Esophagus squamous epithelium (tissue), 5 donors: ENCODE data around the gene CSAD. TPM values are rescaled to one million over a fixed set of nuclear protein-coding genes. Genes with fewer than 3 reads are reported as not detected.
"Not testable (repeated sequence)": the region's sequence is repeated elsewhere in the genome, so short reads cannot be mapped to it uniquely, and the experiment has no call there.

Experiments
- DNase-seq: peaks from one replicate; lab custom pipeline; 2025; lab: John Stamatoyannopoulos, UW
- H3K27ac ChIP-seq, 4 donors: fragments of 200-600 bp; sonication (generic); one replicate each; pipeline ENCODE4 v1.5.1; 2016 to 2019; ENCODE audit warnings: mild to moderate bottlenecking in 1 of 4
- H3K27me3 ChIP-seq, 4 donors: fragments of 200-600 bp; sonication (generic); 1 replicate in 3 of 4; 2 replicates in 1 of 4; pipeline versions ENCODE4 v1.5.1 to v1.6.0; 2017 to 2021; ENCODE audit warnings: antibody characterized with exemption in 1 of 4
- H3K36me3 ChIP-seq, 3 donors: fragments of 200-600 bp; sonication (generic); one replicate each; pipeline ENCODE4 v1.5.1; 2016 to 2019
- H3K4me1 ChIP-seq, 3 donors: fragments of 200-600 bp; sonication (generic); one replicate each; pipeline ENCODE4 v1.5.1; 2017 to 2019
- H3K4me3 ChIP-seq, 4 donors: fragments of 200-600 bp; sonication (generic); 1 replicate in 3 of 4; 2 replicates in 1 of 4; pipeline ENCODE4 v1.5.1; 2016 to 2019; ENCODE audit warnings: mild to moderate bottlenecking in 2 of 4, moderate library complexity in 1 of 4
- H3K9me3 ChIP-seq, 3 donors: fragments of 200-600 bp; sonication (generic); one replicate each; pipeline ENCODE4 v1.5.1; 2016 to 2019
- POLR2A ChIP-seq, 4 donors: fragments of 450-650 bp; IDR thresholded peaks; one replicate each; pipeline ENCODE4 v1.6.1; 2017; ENCODE audit warnings: antibody characterized with exemption in 4 of 4, mild to moderate bottlenecking in 4 of 4, moderate library complexity in 3 of 4
- WGBS, 2 donors: methylation state at CpG; one replicate each; pipeline ENCODE4 v1.1.5; 2018; 5-methylcytosine and 5-hydroxymethylcytosine counted together
- intact Hi-C: fragments of 100-400 bp; cut with DNase I; formaldehyde crosslinking; loops from one replicate; pipeline ENCODE4 v1.15.0; 2022
- total RNA-seq, 4 donors: library from RNA; depleted of rRNA; stranded (reverse); fragments of >200 nt; gene quantifications; one replicate each; pipeline ENCODE4 v1.1.0, GENCODE V29; 2016
- TF ChIP-seq, protein P1 (sequence below), 6 experiments: fragments of 450-650 bp in 4 of 6; fragments of 200-600 bp in 2 of 6; sonication (generic) in 2 of 6; IDR thresholded peaks; one replicate each; pipeline ENCODE4 v1.5.1; 2016 to 2019; ENCODE audit warnings: antibody characterized with exemption in 6 of 6, mild to moderate bottlenecking in 4 of 6, moderate library complexity in 4 of 6
- donor health status: DM: yes; HTN: yes; CAD: no.

Gene CSAD
- total RNA-seq, 4 donors from 2014 or later = 11.4 to 30.5 (median 15.7) TPM

DNA sequence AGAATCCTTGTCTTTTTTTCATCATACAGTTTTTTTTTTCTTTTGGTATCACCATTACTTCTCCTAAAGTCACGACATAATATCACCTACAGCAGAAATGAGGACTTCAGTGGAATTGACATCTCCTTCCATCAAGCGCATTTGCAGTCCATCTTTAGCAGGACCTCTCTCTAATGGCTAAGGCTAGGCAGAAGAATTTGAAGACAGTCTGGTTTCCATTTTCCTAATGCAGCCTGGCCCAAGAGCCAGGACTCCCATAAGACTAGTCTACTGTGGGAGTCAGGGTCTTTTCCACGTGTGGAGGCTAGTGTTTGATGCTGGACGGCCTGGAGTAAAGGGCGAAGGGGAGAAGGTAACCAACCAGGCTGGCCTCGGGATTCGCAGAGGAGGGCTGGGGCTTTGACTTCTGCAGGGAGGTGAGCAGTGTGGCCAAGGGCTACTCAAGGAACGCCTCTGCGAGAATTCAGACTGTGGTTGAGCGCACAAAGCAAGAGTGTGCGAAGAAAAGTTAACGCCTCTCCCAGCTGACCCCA is 972 bp downstream of the CSAD start:
- peak overlapping the region; percentile 95 to 97 (median 96) for H3K27ac ChIP-seq
- DNase-seq = no peak
- H3K9me3 ChIP-seq = no peaks in the 10 kb centered on the region
- 13 to 14% methylated on average over 12 of the region's 12 CpGs for WGBS, 2 donors
- no peaks in the 10 kb centered on the region for H3K27me3 ChIP-seq
- peak overlapping the region; percentile 69 to 91 (median 80) for H3K4me3 ChIP-seq
- peaks cover 20 to 59% (median 31%) of the 10 kb centered on the region in 3 donors for H3K4me1 ChIP-seq
- H3K36me3 ChIP-seq = peaks cover 10 to 30% (median 12%) of the 10 kb centered on the region in 3 donors
- intact Hi-C loops = no loop called here
- TF ChIP-seq, protein P1, sequence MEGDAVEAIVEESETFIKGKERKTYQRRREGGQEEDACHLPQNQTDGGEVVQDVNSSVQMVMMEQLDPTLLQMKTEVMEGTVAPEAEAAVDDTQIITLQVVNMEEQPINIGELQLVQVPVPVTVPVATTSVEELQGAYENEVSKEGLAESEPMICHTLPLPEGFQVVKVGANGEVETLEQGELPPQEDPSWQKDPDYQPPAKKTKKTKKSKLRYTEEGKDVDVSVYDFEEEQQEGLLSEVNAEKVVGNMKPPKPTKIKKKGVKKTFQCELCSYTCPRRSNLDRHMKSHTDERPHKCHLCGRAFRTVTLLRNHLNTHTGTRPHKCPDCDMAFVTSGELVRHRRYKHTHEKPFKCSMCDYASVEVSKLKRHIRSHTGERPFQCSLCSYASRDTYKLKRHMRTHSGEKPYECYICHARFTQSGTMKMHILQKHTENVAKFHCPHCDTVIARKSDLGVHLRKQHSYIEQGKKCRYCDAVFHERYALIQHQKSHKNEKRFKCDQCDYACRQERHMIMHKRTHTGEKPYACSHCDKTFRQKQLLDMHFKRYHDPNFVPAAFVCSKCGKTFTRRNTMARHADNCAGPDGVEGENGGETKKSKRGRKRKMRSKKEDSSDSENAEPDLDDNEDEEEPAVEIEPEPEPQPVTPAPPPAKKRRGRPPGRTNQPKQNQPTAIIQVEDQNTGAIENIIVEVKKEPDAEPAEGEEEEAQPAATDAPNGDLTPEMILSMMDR (IDR thresholded peaks at IDR 0.05) = no peak
- no peak for TF ChIP-seq POLR2A (IDR thresholded peaks at IDR 0.05)

DNA sequence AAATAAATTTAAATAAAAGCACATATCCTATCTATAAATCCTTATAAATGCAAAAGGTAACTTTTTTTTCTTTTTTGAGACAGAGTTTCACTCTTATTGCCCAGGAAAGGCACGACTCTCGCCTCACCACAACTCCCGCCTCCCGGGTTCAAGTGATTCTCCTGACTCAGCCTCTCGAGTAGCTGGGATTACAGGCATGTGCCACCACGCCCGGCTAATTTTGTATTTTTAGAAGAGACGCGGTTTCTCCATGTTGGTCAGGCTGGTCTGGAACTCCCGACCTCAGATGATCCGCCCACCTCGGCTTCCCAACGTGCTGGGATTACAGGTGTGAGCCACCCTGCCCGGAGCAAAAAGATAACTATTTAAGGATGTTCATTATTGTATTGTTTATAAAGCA is 1.9 kb downstream of the CSAD start:
- H3K36me3 ChIP-seq = peaks cover 5 to 21% (median 9%) of the 10 kb centered on the region in 3 donors
- H3K27me3 ChIP-seq, H3K9me3 ChIP-seq, H3K27ac ChIP-seq, intact Hi-C loops, H3K4me3 ChIP-seq, DNase-seq: not testable (repeated sequence)
- 67 to 69% methylated on average over 13 to 14 of the region's 14 CpGs for WGBS, 2 donors
- peaks cover 20 to 49% (median 28%) of the 10 kb centered on the region in 3 donors for H3K4me1 ChIP-seq

DNA sequence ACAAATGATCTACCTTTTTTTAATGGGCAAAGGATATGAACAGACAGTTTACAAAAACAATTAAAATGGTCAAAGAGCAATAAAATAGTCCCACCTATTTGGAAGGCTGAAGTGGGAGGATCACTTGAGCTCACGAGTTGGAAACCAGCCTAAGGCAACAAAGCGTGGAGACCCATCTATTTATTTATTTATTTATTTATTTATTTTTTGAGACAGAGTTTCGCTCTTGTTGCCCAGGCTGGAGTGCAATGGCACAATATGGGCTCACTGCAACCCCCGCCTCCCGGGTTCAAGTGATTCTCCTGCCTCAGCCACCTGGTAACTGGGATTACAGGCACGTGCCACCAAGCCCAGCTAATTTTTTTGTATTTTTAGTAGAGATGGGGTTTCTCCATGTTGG is 3.3 kb downstream of the CSAD start:
- H3K4me3 ChIP-seq, H3K27ac ChIP-seq, intact Hi-C loops, H3K9me3 ChIP-seq, DNase-seq, H3K27me3 ChIP-seq: not testable (repeated sequence)
- 92 to 98% methylated on average over 6 of the region's 6 CpGs for WGBS, 2 donors
- Histone ChIP-seq H3K4me1 (peaks cover 11 to 36% (median 20%) of the 10 kb centered on the region in 3 donors), H3K36me3 (peaks cover 0 to 20% (median 2%) of the 10 kb centered on the region in 3 donors)

DNA sequence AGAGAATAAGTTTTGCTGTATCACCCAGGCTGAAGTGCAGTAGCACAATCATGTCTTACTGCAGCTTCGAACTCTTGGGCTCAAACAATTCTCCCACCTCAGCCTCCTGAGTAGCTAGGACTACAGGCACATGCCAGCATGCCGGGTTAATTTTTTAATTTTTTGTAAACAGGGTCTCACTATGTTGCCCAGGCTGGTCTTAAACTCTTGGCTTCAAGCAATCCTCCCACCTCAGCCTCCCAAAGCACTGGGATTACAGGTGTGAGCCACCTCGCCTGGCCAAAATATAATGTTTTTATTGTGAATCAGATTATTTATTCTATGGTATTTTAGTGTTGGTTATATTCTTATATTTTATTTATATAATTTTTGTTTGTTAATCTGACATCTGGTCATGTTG is 4.0 kb downstream of the CSAD start:
- Histone ChIP-seq H3K4me3 (no peak overlapping the region), H3K27ac (no peak overlapping the region), H3K36me3 (peaks cover 0 to 20% (median 0%) of the 10 kb centered on the region in 3 donors), H3K27me3 (no peaks in the 10 kb centered on the region), H3K4me1 (peaks cover 4 to 29% (median 13%) of the 10 kb centered on the region in 3 donors), H3K9me3 (no peaks in the 10 kb centered on the region)
- no peak for TF ChIP-seq POLR2A (IDR thresholded peaks at IDR 0.05)
- TF ChIP-seq, protein P1 (IDR thresholded peaks at IDR 0.05) = no peak
- no peak for DNase-seq
- WGBS, 2 donors = 96 to 97% methylated on average over 3 of the region's 3 CpGs
- intact Hi-C loops = no loop called here

DNA sequence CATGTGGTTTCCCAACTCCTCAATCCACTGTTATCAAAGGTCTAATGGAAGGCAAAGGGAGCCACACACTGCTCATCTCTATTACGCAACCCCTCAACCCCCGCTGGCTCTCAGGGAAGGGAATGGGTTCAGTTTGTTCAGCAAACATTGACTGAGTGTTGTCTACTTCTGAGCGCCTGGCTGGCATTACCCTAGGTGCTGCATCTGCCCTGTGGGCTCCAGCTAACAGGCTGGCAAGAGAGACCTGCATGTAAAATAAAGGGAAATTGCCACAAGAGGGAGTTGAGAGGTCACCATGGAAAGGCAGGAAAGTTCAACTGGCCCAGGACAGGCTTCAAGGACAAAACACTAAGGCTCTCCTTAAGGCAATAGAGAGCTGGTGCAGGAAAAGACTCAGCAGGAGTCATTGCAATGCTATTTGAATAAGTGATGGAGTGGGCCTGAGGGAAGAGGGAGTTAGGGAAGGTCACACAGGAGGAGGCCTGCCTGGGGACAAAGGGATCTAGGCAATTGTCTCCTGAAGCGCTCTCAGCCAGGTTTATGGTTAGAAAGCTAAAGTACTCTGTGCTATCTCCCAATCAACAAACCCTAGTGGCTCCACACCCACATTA is 5.7 kb downstream of the CSAD start:
- WGBS, 2 donors = 76 to 77% methylated on average over 4 of the region's 4 CpGs
- no peak overlapping the region for H3K27ac ChIP-seq
- intact Hi-C loops = no loop called here

More for the DNA sequence above, 5.7 kb downstream of the CSAD start:
- H3K9me3 ChIP-seq = no peaks in the 10 kb centered on the region
- no peak overlapping the region for H3K4me3 ChIP-seq
- H3K27me3 ChIP-seq = no peaks in the 10 kb centered on the region
- DNase-seq = no peak
- H3K36me3 ChIP-seq = peaks cover 0 to 37% (median 4%) of the 10 kb centered on the region in 3 donors
- H3K4me1 ChIP-seq = peaks cover 0 to 21% (median 8%) of the 10 kb centered on the region in 3 donors
- TF ChIP-seq POLR2A (IDR thresholded peaks at IDR 0.05) = no peak
- TF ChIP-seq, protein P1 (IDR thresholded peaks at IDR 0.05) = peak in 4 of 6 experiments; percentile 8 to 31 (median 19)
